ENCODE measurements around the gene TSC22D1.

The TSC22D1 gene

DNA sequence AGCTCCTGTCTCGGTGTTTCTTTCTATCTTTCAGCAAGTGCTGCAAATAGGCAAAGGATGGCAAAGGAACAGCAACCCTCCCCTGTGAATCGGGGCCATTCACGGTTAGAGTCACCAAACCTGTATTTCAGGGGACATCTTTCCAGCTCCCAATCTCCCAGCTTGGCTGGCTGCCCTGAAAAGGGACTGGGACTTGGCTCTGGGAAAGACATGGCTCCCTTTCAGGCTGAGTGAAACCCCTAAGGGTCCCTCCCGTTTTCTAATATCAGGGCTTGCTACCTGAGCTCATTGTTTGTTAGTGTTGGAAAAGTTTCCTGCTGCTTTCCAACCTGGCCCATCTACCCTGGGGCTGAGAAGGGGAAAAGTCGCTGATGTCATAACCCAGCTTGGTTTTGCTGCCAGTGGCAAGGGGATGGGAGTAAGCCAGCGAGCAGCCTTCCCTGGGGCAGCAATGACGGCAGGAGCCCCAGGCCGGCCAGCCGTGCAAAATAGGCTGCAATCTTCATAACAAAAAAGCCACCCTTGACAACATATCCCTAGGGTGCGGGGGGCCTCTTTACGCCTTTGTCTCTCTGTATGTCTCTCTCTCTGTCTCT lies 172.6 kb downstream of the TSC22D1 start:
- DNase-seq: no peak

DNA sequence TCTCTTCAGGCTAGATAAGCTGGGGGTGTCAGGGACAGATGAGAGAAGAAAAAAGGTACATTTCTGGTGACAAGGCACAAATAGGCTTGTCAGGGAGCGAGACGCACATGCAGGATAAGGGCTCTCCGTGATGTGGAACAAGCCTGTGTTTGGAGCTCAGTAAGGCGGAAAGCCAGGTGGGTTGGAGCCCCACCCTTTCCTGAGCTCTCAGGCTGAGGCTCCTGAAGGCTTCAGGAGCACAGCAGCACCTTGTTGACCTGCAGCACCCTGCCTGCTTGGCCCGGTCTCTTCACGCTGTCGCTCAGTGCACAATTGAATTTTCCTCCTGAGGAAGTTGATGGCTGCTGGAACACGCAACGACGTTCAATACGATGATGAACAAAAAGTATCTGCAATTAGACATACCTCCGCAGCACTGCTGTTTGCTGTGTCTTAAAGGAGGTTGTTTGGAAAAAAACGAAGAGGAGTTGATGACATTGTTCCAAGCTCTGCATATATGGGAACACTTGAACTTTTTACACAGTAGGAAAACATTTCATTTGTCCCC lies 173.2 kb downstream of the TSC22D1 start:
- DNase-seq: no peak

DNA sequence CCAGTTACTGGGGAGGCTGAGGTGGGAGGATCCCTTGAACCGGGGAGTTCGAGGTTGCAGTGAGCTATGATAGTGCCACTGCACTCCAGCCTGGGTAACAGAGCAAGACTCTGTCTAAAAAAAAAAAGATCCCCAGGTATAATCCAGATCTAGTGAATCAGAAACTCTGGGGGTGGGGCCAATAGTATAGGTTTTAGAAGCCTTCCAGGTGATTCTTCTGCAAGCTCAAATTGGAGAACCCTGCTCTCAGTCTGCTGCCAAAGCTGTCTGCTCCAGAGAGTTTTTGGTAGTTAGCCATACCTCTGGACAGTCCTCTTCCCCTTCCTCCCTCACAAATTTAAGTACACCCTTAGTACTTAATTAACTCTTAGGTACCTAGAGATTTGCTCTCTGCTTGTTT lies 174.6 kb downstream of the TSC22D1 start:
- no peak for DNase-seq

DNA sequence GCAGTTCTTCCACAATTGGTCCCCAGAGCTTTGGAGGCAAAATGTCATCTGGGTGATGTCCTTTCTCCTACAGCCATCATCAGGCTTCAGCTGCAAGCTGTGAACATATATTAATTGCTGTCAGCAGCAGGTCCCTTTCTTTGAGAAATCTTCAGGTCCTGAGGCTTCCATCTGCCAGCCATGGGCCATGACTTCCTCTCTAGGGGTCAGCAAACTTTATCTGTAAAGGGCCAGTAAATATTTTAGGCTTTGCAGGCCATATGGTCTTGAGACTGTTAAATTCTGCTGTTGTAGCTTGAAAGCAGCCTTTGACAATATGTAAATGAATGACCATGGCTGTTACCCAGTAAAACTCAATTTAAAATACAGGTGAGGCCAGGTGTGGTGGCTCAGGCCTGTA lies 175.4 kb downstream of the TSC22D1 start:
- DNase-seq: no peak

DNA sequence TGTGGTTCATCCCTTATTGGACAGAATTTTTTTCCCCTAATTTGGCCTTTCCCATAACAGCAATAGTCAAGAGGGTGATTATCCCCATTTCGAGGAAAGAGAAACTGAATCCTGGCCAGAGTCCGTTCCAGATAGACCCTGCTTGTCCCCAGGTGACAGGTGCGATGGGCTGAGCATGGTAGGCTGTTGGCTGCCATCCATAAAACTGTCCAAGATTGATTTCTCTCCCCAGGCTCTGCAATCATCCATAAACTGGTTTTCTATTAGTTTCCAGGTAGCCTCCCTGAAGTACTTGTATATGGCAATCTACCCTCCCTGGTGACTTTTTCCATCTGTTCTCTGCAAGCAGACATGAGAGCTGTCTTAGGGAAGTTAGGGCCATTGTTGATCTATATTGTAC lies 177.1 kb downstream of the TSC22D1 start:
- DNase-seq: no peak

DNA sequence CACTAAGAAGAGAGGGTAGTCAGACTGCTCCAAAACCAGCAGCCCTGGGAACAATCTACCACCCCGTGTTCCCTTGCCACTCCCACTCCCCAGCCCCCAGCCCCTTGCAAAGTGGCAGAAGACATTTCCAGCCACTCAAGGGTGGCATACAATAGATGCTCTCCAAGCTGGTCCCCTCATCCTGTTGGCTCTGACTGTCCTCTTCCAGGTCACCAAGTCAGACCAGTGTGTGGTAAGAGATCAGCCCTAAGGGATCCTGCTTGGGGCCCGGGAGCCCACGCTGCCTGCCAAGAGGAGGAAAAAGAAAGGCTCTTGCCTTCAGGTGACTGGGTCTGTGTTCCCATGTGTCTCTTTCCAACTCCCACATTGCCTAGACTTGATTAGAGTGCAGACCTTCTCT lies 177.5 kb downstream of the TSC22D1 start:
- DNase-seq: no peak

DNA sequence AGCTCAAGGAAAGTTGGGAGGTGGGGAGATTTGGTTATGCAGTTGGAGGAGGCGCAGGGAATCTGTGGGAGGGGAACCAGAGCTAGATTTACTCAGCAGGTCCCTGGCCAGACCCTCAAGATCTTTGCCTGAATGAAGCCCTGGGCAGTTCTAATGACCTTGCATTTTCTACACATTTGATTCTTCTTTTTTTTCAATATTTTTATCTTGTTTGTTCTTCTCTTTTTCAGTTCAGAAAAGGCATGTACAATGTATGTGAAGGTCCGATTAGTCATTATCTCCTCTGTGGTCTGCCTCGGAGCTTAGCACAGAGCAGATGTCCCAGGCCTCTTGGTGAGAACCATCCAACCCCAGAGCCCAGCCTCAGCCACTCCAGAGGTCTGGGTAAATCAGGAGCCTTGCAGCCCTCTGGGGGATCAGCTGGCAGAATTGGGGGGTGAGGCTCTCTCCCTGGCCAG lies 178.3 kb downstream of the TSC22D1 start:
- DNase-seq: no peak

DNA sequence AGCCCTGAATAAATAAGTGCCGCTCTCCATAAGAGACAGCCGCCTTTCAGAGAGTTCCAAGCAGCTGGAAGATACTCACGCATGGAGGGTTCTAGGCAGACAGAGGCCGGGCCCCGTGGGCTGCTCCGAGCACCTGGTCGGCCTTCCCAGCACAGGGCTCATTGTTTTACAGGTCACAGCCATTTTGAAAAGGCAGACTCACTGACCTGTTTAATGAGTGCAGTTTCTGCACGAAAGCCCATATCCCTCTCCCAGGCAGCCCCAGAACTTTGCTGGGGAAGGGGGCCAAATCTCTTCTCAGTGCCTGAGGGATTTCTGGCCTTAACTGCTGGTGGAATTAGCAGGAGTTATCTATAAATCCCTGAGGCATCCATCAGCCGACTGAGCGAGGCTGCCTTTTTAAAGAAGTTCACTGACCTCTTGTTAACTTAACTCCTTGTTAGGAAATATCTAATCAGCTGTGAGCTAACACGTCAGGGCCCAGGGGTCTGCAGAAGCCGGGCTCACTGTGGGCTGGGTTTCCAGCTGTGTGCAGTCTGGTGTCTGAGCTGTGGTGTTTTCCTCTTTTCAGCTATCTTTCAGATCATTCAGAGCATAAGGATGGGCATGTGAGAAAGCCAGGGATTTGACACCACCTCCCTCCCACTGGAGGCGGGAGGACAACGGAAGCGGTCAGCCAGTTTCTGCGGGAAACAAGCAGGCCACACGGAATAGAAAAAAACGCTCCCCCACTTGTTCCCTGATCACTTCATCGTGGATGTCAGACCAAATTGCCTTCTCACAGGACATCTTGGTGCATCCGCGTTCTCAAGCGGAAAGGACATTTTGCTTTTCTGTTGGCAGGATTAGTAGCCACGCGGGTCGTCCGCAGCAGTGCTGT lies 179.2 kb downstream of the TSC22D1 start:
- no peak for DNase-seq

DNA sequence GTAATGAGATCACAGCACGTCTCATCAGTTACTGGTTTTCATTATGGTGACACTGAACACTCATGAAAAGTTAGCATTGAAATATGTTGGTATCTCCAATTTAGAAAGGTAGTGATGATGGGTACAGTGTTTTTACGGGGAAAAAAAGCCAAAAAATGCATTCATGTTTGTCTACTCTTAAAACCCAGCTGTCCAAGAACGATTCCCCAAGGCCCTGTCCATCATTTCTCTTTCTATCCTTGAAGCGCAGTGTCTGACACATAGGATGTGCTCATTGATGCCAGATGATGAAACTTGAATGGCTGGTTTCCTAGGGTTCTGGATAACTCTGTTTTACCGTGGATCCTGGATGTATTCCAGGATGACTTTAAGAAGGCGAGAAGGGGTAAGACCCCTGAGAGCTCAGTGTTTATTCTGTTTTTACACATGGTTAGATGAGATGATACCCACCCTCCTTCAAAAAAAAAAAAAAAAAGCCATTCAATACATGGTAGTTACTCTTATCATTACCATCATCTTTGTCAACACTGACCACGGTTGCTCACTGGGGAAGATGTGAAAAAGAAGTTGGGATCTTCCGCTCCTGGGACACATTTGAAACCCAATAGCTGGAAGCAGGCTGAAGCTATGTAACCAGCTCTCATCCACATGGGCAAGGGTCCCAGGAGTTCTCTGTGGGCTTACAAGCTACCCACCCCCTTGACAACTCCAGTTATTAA lies 180.0 kb downstream of the TSC22D1 start:
- no peak for DNase-seq

DNA sequence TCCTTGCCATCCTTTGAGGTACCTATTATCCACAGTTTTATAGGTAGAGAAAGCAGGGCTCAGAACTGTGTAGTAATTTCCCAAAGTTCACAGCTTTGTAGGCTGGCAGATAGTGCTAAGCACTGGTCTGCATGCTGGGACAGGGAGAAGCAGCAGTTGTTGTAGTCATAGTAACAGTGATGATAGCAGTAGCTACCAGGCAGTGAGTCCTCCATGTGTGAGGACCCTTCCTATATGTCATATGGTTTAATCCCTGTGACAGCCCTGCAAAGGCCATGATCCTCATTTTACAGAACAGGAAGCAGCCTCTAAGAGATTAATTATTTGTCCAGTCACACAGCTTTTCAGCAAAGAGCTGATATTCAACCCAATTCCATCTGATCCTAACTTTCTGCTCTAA lies 181.5 kb downstream of the TSC22D1 start:
- no peak for DNase-seq

DNA sequence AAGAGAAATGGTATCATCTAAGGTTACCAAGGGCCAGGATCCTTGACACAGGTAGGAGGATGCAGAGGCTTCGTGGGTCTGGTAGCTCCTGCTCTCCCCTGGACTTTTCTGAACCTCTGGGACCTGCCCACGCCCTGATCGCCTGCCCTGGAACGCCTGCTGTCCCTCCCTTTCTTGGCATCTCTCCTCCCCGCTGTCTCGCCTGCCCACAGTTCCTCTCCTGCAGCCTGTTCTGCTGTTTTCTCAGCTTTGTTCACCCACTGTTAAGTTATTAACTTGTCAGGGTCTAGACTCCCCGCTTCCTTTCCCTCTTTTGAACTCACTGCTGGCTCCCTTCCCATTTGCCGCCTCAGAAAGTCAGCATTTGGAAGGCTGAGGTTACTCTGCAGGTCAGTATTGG lies 182.7 kb downstream of the TSC22D1 start:
- no peak for DNase-seq

DNA sequence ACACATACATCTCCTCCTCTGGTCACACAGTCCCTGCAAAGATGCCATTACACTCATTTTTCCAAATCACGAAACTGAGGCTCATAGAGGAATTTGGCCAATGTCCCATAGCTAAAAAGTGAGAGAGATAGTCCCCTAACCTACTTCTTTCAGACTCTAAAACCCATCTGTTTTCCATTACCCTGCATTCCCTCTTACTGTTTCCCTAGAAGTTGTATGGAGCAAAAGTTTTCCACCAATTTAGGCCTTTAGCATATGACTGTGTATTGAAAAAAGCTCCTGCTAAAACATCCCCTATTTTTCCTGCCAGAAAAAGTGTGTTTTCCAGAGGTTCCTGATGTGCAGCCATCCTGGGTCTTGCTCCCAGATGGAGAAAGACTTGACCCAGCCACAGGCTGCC lies 186.3 kb downstream of the TSC22D1 start:
- no peak for DNase-seq

DNA sequence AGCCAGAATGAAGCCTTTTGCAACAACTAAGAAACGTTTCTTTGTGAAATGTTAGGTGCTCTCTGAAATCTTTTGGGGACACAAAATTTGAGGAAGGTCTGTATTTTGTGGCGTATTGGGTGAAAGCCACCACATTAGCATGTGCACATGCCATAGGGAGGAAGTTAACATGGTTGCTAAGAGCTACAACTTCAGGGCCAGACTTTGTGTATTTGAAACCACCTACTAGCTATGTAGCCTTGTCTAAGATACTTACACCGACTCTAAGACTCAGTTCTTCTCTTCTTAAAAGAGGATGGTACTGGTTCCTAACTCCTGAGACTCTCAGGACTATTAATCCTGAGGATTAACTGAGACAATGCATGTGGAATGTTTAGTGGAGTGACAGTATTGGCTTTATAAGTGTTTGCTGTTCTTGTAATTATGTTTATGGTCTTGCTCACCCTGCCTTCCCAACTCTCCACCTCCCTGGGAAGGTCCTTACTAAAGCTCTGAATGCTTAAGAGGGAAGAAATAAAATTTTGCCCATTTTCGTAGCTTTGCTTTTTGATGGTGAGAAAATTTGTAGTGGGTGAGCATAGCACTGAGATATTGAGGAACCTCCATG lies 187.0 kb downstream of the TSC22D1 start:
- no peak for DNase-seq

DNA sequence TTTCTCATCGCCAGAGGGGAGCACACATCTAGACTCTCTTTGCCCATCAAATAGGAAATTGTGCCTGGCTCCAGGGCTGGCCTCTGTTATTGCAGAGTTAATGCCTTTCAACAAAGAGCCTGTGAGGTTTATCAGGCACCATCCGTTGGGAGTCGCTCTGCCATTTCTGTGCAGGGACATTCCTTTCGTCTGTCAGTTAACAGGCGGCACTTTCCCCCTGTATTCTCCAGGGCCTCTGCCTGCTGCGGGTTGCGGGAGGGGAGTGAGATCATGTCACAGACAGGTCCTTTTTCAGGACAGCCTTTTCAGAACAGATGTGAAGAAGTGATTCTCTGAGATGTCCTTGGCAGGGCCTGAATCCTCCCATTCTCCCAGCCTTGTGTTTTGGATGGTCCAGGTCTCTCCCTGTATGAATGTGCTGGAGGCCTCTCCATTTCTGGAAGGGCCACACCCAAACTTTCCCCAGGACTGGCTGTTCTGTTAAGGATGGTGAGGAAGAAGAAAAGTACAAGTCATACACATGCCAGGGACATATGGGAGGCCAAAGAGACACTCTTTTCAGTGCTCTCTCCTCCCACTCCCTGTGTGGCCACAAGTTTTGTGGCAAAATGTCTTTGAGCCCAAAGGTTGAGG lies 187.6 kb downstream of the TSC22D1 start:
- DNase-seq: no peak

DNA sequence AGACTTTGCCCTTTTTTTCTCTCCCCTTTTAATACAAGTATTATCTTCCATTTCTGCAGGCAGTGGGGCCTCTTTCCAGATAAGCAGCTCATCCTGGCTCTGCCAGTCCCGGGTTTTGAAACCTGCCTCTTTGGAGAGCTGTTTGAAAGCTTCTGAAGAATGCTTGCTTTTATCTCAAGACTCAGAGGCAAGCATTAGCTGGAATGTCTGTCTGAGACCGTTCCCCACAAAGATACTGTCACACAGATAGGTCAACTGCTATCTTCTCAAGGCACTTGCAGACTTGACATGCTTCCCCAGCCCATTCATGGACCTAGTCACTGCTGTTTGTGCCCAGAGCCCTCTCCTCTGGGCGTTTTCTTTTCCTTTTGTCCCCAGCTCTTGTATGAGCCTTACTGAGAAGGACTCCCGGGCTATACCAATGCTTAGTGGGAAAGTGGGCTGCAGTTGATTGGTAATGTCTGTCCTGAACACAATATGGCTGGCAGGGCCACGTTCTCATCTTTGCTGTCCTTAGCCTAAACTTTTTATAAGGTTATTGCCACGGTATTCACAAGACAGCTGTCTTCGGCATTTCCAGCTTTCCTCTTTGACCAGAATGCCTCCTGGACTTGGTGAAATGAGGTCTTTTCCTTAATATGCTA lies 189.1 kb downstream of the TSC22D1 start:
- DNase-seq: no peak

DNA sequence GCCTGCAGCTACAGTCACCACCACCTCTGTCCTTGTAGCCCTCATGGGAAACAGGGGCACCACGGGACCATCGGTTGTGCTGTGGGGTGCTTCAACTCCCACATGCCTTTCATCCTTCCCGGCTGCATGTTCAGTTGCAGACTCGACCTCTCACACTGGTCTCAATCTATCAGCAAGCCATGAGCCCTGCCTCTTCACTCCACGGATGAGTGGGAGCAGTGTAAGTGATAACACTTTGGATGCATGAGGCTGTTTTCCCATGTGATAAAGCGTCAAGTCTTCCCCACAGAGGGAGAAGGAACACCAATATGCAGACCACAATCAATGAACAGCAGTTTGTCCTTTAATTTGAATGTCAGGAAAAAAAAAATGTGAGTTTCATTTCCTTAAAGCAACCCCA lies 190.3 kb downstream of the TSC22D1 start:
- no peak for DNase-seq

DNA sequence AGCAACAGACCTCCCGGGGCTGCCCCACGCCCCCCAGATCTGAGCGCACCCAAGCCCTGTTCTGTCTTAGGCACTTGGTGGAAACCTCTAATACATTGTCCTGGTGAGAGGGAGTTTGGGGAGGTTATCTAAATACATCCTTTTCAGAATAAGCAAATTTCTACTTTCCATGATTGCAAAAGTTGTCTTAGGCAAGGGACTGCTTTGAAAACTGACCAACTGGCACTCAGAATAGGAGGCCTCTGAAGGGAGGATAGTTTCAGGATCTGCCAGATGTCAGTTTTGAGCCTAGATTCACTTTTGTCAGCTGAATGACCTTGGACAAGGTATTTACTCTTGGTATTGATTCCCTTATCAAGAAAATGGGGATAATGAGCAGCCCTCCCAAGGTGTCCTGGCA lies 190.7 kb downstream of the TSC22D1 start:
- no peak for DNase-seq

DNA sequence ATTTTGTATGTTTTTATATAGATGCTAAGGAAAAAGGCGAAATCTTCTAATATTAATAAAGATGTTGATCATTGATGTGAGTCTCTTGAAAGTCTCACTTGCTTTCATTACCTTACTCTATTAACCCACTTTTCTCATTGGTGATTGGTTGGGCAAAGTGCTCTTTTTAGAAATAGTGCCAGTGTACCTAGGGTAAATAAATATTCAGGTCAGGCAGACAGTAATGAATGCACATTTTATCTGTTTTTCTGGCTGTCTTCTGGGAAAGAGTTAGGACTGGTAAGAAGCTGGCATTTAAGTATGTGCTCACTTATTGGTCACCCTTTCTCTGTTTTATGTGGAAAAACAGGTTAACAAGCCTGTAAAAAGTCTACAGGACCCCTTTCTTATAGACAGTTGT lies 191.4 kb downstream of the TSC22D1 start:
- no peak for DNase-seq

DNA sequence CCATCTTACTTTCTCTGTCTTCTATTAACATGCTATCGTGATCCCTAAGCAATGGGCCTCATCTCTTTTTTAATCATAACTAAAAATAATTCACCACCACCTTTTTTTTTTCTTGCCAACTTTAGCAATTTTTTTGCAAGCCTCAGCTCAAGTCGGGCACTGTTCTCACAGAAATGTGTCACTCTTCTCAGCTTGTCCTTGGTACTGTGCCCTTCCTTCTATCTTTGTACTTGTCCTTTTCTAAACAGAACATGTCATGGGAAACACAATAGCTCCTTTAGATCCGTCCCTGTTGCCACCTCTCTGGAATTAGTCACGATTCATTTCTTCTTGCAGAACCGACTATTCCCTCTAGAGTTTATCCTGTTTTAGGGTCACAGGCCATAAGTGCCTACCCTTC lies 192.2 kb downstream of the TSC22D1 start:
- DNase-seq: no peak

DNA sequence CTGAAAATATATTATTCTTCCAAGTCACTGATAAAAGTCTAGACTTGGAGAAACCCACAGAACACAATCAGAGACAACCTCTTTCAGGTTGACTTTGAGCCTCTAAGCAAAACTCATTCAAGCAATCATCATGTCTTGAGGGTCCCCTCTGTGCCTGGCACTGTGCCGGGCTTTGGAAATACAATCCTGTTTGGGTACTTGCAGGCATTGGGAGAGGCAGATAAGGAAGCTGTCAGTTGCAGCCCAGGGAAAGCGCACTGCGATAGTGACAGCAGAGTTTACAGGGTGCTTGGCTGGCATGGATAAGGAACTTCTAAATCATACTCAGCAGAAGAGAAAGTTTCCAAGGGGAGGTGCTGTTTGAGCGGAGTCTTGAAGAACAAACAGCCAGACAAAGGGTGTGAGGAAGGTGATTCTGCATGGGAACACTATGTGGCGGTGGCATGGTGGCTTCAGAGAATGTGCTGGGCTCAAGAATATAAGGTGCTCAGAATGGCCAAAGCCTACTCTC lies 193.4 kb downstream of the TSC22D1 start:
- no peak for DNase-seq

All from cerebellar nuclear complex (tissue), 1 donor.